Naive thymus-derived CD8-positive, alpha-beta T cell (primary cell): Measurements from ENCODE around the gene DYRK1B. TPM values are rescaled to one million over a fixed set of nuclear protein-coding genes. Genes with fewer than 3 reads are reported as not detected.
"Not testable (repeated sequence)": the region's sequence is repeated elsewhere in the genome, so short reads cannot be mapped to it uniquely, and the experiment has no call there.

ENCODE experiments used
- ATAC-seq, 2 donors: fragments of 150-1000 bp; cut with Tn5 transposase in 1 of 2; sonication (Bioruptor Pico), chemical (Tn5 transposase) in 1 of 2; 1 replicate in 1 of 2; 2 replicates in 1 of 2; pipeline ENCODE4 v1.10.0; 2021; ENCODE audit warnings: mild to moderate bottlenecking in 2 of 2, moderate library complexity in 2 of 2
- POLR2A ChIA-PET: fragments of 350-600 bp; sonication (Branson Sonifier 250); formaldehyde crosslinking; loops from one replicate; lab custom pipeline; 2021; ENCODE audit warnings: antibody characterized with exemption; lab: Charles Lee
- DNase-seq, 10 donors: peaks; one replicate each; pipeline versions ENCODE4 v3.0.0 to v3.0.0-alpha.2; 2020 to 2022
- H3K27ac Mint-ChIP-seq, 10 donors: one replicate each; pipeline ENCODE4 v1.8.0; 2020 to 2022; ENCODE audit warnings: mild to moderate bottlenecking in 10 of 10, mixed read lengths in 10 of 10, moderate library complexity in 4 of 10, inconsistent platforms in 1 of 10
- H3K27me3 Mint-ChIP-seq, 5 donors: one replicate each; pipeline ENCODE4 v1.8.0; 2021 to 2022; ENCODE audit warnings: mixed read lengths in 5 of 5
- H3K36me3 Mint-ChIP-seq, 3 donors: one replicate each; pipeline ENCODE4 v1.8.0; 2020 to 2022; ENCODE audit warnings: mixed read lengths in 3 of 3, mild to moderate bottlenecking in 2 of 3, inconsistent platforms in 1 of 3
- H3K4me1 Mint-ChIP-seq, 4 donors: one replicate each; pipeline ENCODE4 v1.8.0; 2021 to 2022; ENCODE audit warnings: mixed read lengths in 4 of 4
- H3K4me3 Mint-ChIP-seq, 10 donors: one replicate each; pipeline ENCODE4 v1.8.0; 2020 to 2022; ENCODE audit warnings: mild to moderate bottlenecking in 10 of 10, mixed read lengths in 10 of 10, moderate library complexity in 6 of 10, inconsistent platforms in 1 of 10
- H3K9me3 Mint-ChIP-seq, 9 donors: one replicate each; pipeline ENCODE4 v1.8.0; 2020 to 2022; ENCODE audit warnings: mixed read lengths in 9 of 9, mild to moderate bottlenecking in 3 of 9, inconsistent platforms in 1 of 9, moderate library complexity in 1 of 9
- polyA plus RNA-seq, 3 donors: library from polyadenylated mRNA; unstranded; fragments of 300-500 nt; fragmentation: Illumina TruSeq; gene quantifications; one replicate each; pipeline ENCODE4 v1.2.3, GENCODE V29; 2021
- total RNA-seq, 8 experiments: library from RNA in 2 of 8; stranded (reverse) in 2 of 8; gene quantifications; one replicate each; pipeline ENCODE4 v1.2.3 and lab custom pipeline; 2021 to 2026

The DYRK1B gene
- total RNA-seq: 10 to 100 TPM; 18.0 to 19.7 TPM
- polyA plus RNA-seq: 1 to 10 TPM; 5.2 to 6.2 (median 5.6) TPM
- total RNA-seq (lab: John Stamatoyannopoulos, UW): 4.9 to 16.2 (median 13.5) reads per million in 6 experiments

DNA sequence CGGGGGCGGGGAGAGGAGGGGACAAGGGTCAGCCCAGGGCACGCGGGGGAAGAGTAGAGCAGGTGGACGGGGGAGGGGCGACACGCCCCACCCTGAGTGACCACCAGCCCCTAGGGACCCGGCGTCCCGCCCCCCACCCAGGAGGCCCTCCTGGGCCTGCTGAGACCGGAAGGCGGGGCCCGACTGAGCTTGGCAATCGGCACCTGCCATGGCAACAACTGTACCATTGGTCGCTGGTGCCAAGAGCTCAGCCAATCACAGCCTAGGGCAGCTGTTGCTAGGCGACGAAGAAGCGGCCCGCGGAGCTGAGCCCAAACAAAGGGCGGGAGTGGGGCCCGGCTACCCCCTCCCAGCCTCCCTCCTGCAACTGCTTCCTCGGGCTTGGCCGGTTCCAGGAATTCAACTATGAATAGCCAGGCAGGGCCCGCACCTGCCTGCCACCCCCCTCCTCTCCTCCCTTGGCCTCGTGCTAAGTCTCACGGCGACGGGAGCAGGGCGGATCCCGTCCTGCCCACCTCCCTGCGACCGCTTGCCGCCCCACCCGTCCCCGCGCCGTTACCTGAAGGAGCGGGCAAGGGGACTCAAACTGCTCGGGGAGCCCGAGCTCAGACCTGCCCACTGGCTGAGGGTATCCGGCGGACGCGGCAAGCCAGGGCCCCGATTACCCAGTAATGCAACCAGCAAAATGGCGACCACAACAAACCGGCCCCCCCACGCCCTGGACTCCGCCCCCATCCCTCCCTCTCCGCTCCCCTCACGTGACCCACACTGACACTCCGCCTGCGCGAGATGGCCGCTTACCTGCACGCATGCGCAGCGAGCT lies at the start of gene DYRK1B:
DYRK1B (minus strand) TSS at position 699 of the 823 bp plus-strand sequence. CDS start 2,295 bp downstream, outside the sequence.
- Mint-ChIP-seq H3K27ac (peak within 1 kb of the TSS; percentile 86 to 99 (median 94)), H3K9me3 (no peaks in the 10 kb centered on the region), H3K36me3 (peaks cover 3 to 47% (median 19%) of the 10 kb centered on the region in 3 donors), H3K4me1 (peaks cover 19 to 39% (median 28%) of the 10 kb centered on the region in 4 donors), H3K4me3 (peak within 1 kb of the TSS; percentile 68 to 89 (median 84)), H3K27me3 (no peaks in the 10 kb centered on the region)
- POLR2A ChIA-PET: interaction anchor here (0.6 to 2.1 kb wide), 14 partner anchors 9 to 1727 kb away, joined by 3 to 53 read pairs (median 4); partner anchors contain the start of genes EIF3K, FBL, PSMC4 and RPS16
- ATAC-seq (peak; percentile 88 to 93), DNase-seq (peak; percentile 95 to 99 (median 98))

GRCh38 chr19:39882645-39883044 lies 48.7 kb upstream of the DYRK1B start:
- Mint-ChIP-seq H3K36me3 (peaks cover 0 to 23% (median 5%) of the 10 kb centered on the region in 3 donors), H3K27ac (peak overlapping the region in 1 of 10 donors; percentile 66)
- H3K27me3 Mint-ChIP-seq, H3K4me1 Mint-ChIP-seq, POLR2A ChIA-PET, DNase-seq, H3K9me3 Mint-ChIP-seq, H3K4me3 Mint-ChIP-seq, ATAC-seq: not testable (repeated sequence)

GRCh38 chr19:39881495-39882110 lies 47.6 kb upstream of the DYRK1B start:
- not testable (repeated sequence) for H3K27me3 Mint-ChIP-seq, H3K4me1 Mint-ChIP-seq, H3K4me3 Mint-ChIP-seq, H3K9me3 Mint-ChIP-seq
- peak in 2 of 10 donors; percentile 27 to 45 for DNase-seq
- H3K36me3 Mint-ChIP-seq: peaks cover 2 to 29% (median 5%) of the 10 kb centered on the region in 3 donors
- ATAC-seq: peak; percentile 57 to 67
- H3K27ac Mint-ChIP-seq: peak overlapping the region in 1 of 10 donors; percentile 51
- POLR2A ChIA-PET: interaction anchor here (1.3 kb wide), 1 partner anchor 89 kb away, joined by 3 read pairs; the partner anchor contains the start of gene PSMC4

GRCh38 chr19:39880241-39880640 lies 46.3 kb upstream of the DYRK1B start:
- ATAC-seq, POLR2A ChIA-PET, H3K27me3 Mint-ChIP-seq: not testable (repeated sequence)

DNA sequence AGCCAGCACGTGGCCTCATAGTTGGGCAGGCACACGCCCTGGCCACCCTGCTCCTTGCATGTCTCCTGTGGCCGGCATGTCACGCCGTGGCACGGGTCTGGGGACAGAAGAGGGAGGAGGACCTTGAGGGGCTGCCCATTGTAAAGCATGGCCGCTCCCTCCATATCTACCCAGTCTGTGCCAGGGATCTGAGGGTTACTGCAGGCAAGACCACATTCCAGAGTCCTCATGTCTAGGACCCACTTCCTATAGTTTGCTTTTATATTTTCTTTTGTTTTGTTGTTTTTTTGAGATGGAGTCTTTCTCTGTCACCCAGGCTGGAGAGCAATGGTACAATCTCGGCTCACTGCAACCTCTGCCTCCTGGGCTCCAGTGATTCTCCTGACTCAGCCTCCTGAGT lies 45.8 kb upstream of the DYRK1B start:
- ATAC-seq, H3K4me3 Mint-ChIP-seq, H3K27me3 Mint-ChIP-seq, H3K4me1 Mint-ChIP-seq, H3K27ac Mint-ChIP-seq, DNase-seq, H3K9me3 Mint-ChIP-seq, POLR2A ChIA-PET: not testable (repeated sequence)
- peaks cover 2 to 39% (median 5%) of the 10 kb centered on the region in 3 donors for H3K36me3 Mint-ChIP-seq

More at GRCh38 chr19:39880241-39880640, 46.3 kb upstream of the DYRK1B start:
- H3K36me3 Mint-ChIP-seq: peaks cover 2 to 36% (median 5%) of the 10 kb centered on the region in 3 donors
- H3K4me1 Mint-ChIP-seq, H3K27ac Mint-ChIP-seq, DNase-seq, H3K9me3 Mint-ChIP-seq, H3K4me3 Mint-ChIP-seq: not testable (repeated sequence)

- Mint-ChIP-seq H3K27ac (peak overlapping the region in 3 of 10 donors; percentile 39 to 86 (median 57)), H3K36me3 (peaks cover 3 to 47% (median 5%) of the 10 kb centered on the region in 3 donors)
- POLR2A ChIA-PET: interaction anchor here (0.7 kb wide), 1 partner anchor 691 kb away, joined by 5 read pairs; no protein-coding TSS in a partner anchor
- ATAC-seq, H3K4me3 Mint-ChIP-seq, H3K9me3 Mint-ChIP-seq, H3K4me1 Mint-ChIP-seq, H3K27me3 Mint-ChIP-seq, DNase-seq: not testable (repeated sequence)
Measured at GRCh38 chr19:39878866-39879265, 44.9 kb upstream of the DYRK1B start.

DNA sequence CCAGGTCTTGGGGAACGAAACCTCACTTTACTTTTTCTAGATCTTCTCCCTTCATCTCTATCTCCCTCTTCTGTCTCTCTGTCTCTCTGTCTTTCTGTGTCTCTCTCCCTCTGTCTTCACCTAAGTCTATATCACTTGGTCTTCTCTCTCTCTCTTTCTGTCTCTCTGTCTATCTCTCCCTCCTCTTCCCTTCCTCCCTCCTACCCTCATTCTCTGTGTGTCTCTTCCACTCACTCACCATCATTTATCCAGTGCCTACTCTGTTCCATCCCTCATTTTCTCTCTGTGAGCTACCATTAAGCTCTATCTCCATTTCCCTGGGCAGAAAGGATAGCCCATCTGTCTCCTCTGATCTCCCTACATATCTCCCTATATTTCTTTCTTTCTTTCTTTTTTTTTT lies 44.4 kb upstream of the DYRK1B start:
- POLR2A ChIA-PET: interaction anchor here (0.7 kb wide), 1 partner anchor 692 kb away, joined by 5 read pairs; no protein-coding TSS in a partner anchor
- Mint-ChIP-seq H3K4me1 (peaks cover 0 to 8% (median 0%) of the 10 kb centered on the region in 4 donors), H3K27me3 (no peaks in the 10 kb centered on the region), H3K9me3 (no peaks in the 10 kb centered on the region), H3K36me3 (peaks cover 3 to 51% (median 5%) of the 10 kb centered on the region in 3 donors), H3K4me3 (no peak overlapping the region), H3K27ac (peak overlapping the region in 5 of 10 donors; percentile 0 to 40 (median 7))
- DNase-seq (no peak), ATAC-seq (no peak)

- H3K4me1 Mint-ChIP-seq, H3K4me3 Mint-ChIP-seq, H3K9me3 Mint-ChIP-seq, ATAC-seq, H3K27me3 Mint-ChIP-seq, POLR2A ChIA-PET: not testable (repeated sequence)
- Mint-ChIP-seq H3K27ac (peak overlapping the region in 2 of 10 donors; percentile 7 to 39), H3K36me3 (peaks cover 3 to 56% (median 5%) of the 10 kb centered on the region in 3 donors)
- DNase-seq: peak in 1 of 10 donors; percentile 18
Measured at GRCh38 chr19:39877982-39878381, 44.0 kb upstream of the DYRK1B start.

- peak; percentile 48 to 90 for ATAC-seq
- H3K4me3 Mint-ChIP-seq, H3K4me1 Mint-ChIP-seq, H3K9me3 Mint-ChIP-seq, POLR2A ChIA-PET, H3K27me3 Mint-ChIP-seq: not testable (repeated sequence)
- Mint-ChIP-seq H3K27ac (peak overlapping the region in 3 of 10 donors; percentile 38 to 79 (median 65)), H3K36me3 (peaks cover 3 to 56% (median 5%) of the 10 kb centered on the region in 3 donors)
- peak in 7 of 10 donors; percentile 35 to 83 (median 65) for DNase-seq
Measured at GRCh38 chr19:39877488-39877887, 43.5 kb upstream of the DYRK1B start.

GRCh38 chr19:39876486-39876885 lies 42.5 kb upstream of the DYRK1B start:
- H3K36me3 Mint-ChIP-seq: peaks cover 5 to 60% (median 5%) of the 10 kb centered on the region in 3 donors
- not testable (repeated sequence) for H3K9me3 Mint-ChIP-seq

GRCh38 chr19:39875401-39875864 lies 41.5 kb upstream of the DYRK1B start:
- H3K36me3 Mint-ChIP-seq: peaks cover 5 to 64% (median 5%) of the 10 kb centered on the region in 3 donors
- H3K4me1 Mint-ChIP-seq, H3K27me3 Mint-ChIP-seq, ATAC-seq, H3K9me3 Mint-ChIP-seq, DNase-seq, H3K4me3 Mint-ChIP-seq: not testable (repeated sequence)
- POLR2A ChIA-PET: interaction anchor here (0.6 kb wide), 1 partner anchor 33 kb away, joined by 4 read pairs; no protein-coding TSS in a partner anchor
- peak overlapping the region in 1 of 10 donors; percentile 34 for H3K27ac Mint-ChIP-seq

More at GRCh38 chr19:39876486-39876885, 42.5 kb upstream of the DYRK1B start:
- H3K27me3 Mint-ChIP-seq, DNase-seq, H3K4me3 Mint-ChIP-seq, POLR2A ChIA-PET, H3K4me1 Mint-ChIP-seq, H3K27ac Mint-ChIP-seq, ATAC-seq: not testable (repeated sequence)

- Mint-ChIP-seq H3K9me3 (no peaks in the 10 kb centered on the region), H3K4me3 (no peak overlapping the region), H3K27me3 (no peaks in the 10 kb centered on the region), H3K27ac (peak overlapping the region in 2 of 10 donors; percentile 27 to 49), H3K36me3 (peaks cover 5 to 72% (median 5%) of the 10 kb centered on the region in 3 donors), H3K4me1 (peaks cover 0 to 10% (median 0%) of the 10 kb centered on the region in 4 donors)
- POLR2A ChIA-PET: no interaction called here
- DNase-seq: no peak
- no peak for ATAC-seq
Measured at GRCh38 chr19:39874404-39874803, 40.4 kb upstream of the DYRK1B start.
